Psoas muscle (tissue), 8 donors: ENCODE results near the gene TFDP1. TPM values are rescaled to one million over a fixed set of nuclear protein-coding genes. Genes with fewer than 3 reads are reported as not detected.

Experiments
- ATAC-seq, 4 donors: fragments of 200-7000 bp; cut with Tn5 transposase; one replicate each; pipeline ENCODE4 v1.9.1; 2020; ENCODE audit warnings: moderate library complexity in 3 of 4, mild to moderate bottlenecking in 2 of 4
- DNase-seq, 2 donors: peaks; one replicate each; pipeline ENCODE4 v3.0.0-alpha.2; 2020
- H3K27ac ChIP-seq: fragments of 200-600 bp; one replicate; pipeline ENCODE4 v1.8.0; 2022
- H3K27me3 ChIP-seq, 3 donors: fragments of 200-600 bp in 1 of 3; one replicate each; pipeline versions ENCODE4 v1.6.1 to v1.8.0; 2013 to 2022; ENCODE audit warnings: low read length in 2 of 3, mild to moderate bottlenecking in 2 of 3, moderate library complexity in 1 of 3; ENCODE audit not compliant: insufficient read depth in 3 of 3
- H3K36me3 ChIP-seq, 2 donors: fragments of 200-600 bp in 1 of 2; one replicate each; pipeline versions ENCODE4 v1.6.1 to v1.8.0; 2013 to 2022; ENCODE audit warnings: low read depth in 1 of 2, mild to moderate bottlenecking in 1 of 2, moderate library complexity in 1 of 2; ENCODE audit not compliant: insufficient read depth in 1 of 2
- H3K4me1 ChIP-seq: fragments of 200-600 bp; one replicate; pipeline ENCODE4 v1.8.0; 2022
- H3K4me3 ChIP-seq: fragments of 200-600 bp; one replicate; pipeline ENCODE4 v1.8.0; 2022; ENCODE audit warnings: mild to moderate bottlenecking
- H3K9me3 ChIP-seq: fragments of 200-600 bp; one replicate; pipeline ENCODE4 v1.8.0; 2022
- WGBS, 3 donors: extraction: QIAGEN DNeasy Blood & Tissue Kit; methylation state at CpG; one replicate each; pipeline versions ENCODE4 v1.1.6 to v1.1.7; 2013; 5-methylcytosine and 5-hydroxymethylcytosine counted together
- intact Hi-C, 2 donors: fragments of 100-400 bp; cut with DNase I; formaldehyde crosslinking; loops; one replicate each; pipeline versions ENCODE4 v1.11.0 to v1.14.2; 2022
- polyA plus RNA-seq, 3 donors: library from polyadenylated mRNA; stranded (reverse); fragments of 200-250 nt; gene quantifications; one replicate each; pipeline ENCODE4 v1.2.3, GENCODE V29; 2013
- total RNA-seq, 4 donors: library from RNA; stranded (reverse); fragmentation: NEBNext Ultra II Directional in 2 of 4; extraction: Animal tissue kit (Norgen Biotek cat#: 25700) in 2 of 4; gene quantifications; one replicate each; pipeline versions ENCODE4 v1.2.1 to v1.2.4, GENCODE V29; 2021 to 2023
- TF ChIP-seq, protein P1 (sequence below): fragments of 200-600 bp; IDR thresholded peaks from one replicate; pipeline ENCODE4 v1.8.0; 2022; ENCODE audit warnings: antibody characterized with exemption
- donor health status: healthy with polysubstance abuse.
- donor health status: DM: no; HTN: no; CAD: no; lungs with moderate emphysema.
- donor health status: Bipolar disorder and iron deficiency.
- donor health status: healthy.
- donor health status: DM: yes; HTN: yes; CAD: no.
- donor health status: DM: no; HTN: no; CAD: no.
- donor health status: DM: no; HTN: no; CAD: no.
- donor health status: DM: yes; HTN: yes; CAD: no.

Gene TFDP1
- total and polyA plus RNA-seq, 7 donors, result 18.8 to 40.2 (median 31.4) TPM

GRCh38 chr13:113605461-113605860 lies 20.9 kb downstream of the TFDP1 start:
- intact Hi-C loops, result no loop called here
- ATAC-seq, result no peak

GRCh38 chr13:113605866-113606438 lies 21.4 kb downstream of the TFDP1 start:
- Histone ChIP-seq H3K9me3 (no peaks in the 10 kb centered on the region), H3K4me1 (peaks cover 5% of the 10 kb centered on the region), H3K36me3 (peaks cover 0 to 4% of the 10 kb centered on the region in 2 donors), H3K4me3 (no peak overlapping the region), H3K27ac (no peak overlapping the region), H3K27me3 (no peaks in the 10 kb centered on the region)
- intact Hi-C loops, result no loop called here
- TF ChIP-seq, protein P1, sequence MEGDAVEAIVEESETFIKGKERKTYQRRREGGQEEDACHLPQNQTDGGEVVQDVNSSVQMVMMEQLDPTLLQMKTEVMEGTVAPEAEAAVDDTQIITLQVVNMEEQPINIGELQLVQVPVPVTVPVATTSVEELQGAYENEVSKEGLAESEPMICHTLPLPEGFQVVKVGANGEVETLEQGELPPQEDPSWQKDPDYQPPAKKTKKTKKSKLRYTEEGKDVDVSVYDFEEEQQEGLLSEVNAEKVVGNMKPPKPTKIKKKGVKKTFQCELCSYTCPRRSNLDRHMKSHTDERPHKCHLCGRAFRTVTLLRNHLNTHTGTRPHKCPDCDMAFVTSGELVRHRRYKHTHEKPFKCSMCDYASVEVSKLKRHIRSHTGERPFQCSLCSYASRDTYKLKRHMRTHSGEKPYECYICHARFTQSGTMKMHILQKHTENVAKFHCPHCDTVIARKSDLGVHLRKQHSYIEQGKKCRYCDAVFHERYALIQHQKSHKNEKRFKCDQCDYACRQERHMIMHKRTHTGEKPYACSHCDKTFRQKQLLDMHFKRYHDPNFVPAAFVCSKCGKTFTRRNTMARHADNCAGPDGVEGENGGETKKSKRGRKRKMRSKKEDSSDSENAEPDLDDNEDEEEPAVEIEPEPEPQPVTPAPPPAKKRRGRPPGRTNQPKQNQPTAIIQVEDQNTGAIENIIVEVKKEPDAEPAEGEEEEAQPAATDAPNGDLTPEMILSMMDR, result no peak
- 96 to 97% (median 97%) methylated on average over 34 of the region's 34 CpGs for WGBS, 3 donors
- no peak for ATAC-seq
- DNase-seq, result no peak

More at GRCh38 chr13:113605461-113605860, 20.9 kb downstream of the TFDP1 start:
- no peaks in the 10 kb centered on the region for H3K9me3 ChIP-seq
- no peak overlapping the region for H3K4me3 ChIP-seq
- DNase-seq, result no peak
- no peaks in the 10 kb centered on the region for H3K27me3 ChIP-seq
- TF ChIP-seq, protein P1, result no peak
- peaks cover 5% of the 10 kb centered on the region for H3K4me1 ChIP-seq
- H3K27ac ChIP-seq, result no peak overlapping the region
- H3K36me3 ChIP-seq, result no peaks in the 10 kb centered on the region
- WGBS, 3 donors, result 97 to 98% (median 97%) methylated on average over 8 of the region's 8 CpGs

DNA sequence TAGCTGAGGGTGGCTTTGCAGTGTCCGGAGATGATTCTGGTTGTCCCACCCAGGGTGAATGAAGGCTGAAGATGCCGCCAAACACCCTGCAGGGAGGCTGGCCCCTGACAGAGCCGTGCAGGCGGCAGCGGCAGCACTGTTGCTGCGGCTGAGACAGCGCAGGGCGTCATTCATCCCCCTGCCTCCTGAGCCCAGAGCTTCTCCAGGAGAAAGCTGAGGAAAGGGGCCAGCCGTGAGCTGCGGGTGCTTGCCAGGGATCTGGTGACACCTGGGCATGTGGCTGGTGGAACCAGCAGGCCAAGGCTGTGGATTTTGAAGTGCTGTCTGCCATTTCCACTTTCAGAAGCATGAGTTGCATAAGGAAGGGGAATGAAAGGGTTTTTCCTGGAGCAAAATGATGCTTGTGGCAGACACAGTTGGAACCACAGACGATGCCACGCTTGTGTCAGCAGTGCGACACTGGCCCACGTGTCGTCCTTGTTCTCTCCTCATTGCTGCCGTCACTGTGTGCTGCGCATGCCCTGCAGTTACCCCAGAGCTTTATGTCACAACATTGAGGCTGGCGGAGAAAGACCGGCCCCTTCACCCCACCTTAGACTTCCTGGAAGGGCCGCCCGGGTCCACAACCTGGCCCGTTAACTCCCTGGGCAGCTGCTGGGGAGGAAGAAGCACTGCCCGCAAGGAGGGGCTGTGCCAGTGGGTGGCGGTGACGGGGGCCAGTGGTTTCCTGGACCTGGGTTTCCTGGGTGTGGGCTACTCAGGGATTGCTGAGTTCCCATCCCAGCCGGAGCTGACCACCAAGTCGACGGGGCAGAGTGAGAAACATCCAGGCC lies 22.7 kb downstream of the TFDP1 start:
- Histone ChIP-seq H3K27ac (peak overlapping the region; percentile 50), H3K27me3 (no peaks in the 10 kb centered on the region), H3K4me3 (no peak overlapping the region), H3K4me1 (peaks cover 5% of the 10 kb centered on the region), H3K36me3 (peaks cover 0 to 12% of the 10 kb centered on the region in 2 donors), H3K9me3 (no peaks in the 10 kb centered on the region)
- intact Hi-C loops, result no loop called here
- 76 to 81% (median 77%) methylated on average over 28 of the region's 28 CpGs for WGBS, 3 donors
- peak; percentile 57 to 75 (median 64) for ATAC-seq
- TF ChIP-seq, protein P1, result no peak
- no peak for DNase-seq

GRCh38 chr13:113607889-113608635 lies 23.5 kb downstream of the TFDP1 start:
- TF ChIP-seq, protein P1, result no peak
- Histone ChIP-seq H3K4me1 (peaks cover 5% of the 10 kb centered on the region), H3K27me3 (no peaks in the 10 kb centered on the region), H3K9me3 (no peaks in the 10 kb centered on the region), H3K36me3 (peaks cover 0 to 12% of the 10 kb centered on the region in 2 donors), H3K4me3 (no peak overlapping the region), H3K27ac (peak overlapping the region; percentile 50)
- intact Hi-C loops, result no loop called here
- peak in 1 of 4 donors; percentile 21 for ATAC-seq
- WGBS, 3 donors, result 88 to 92% (median 90%) methylated on average over 25 of the region's 25 CpGs
- DNase-seq, result no peak
